ENCODE measurements around the gene SRSF2. TPM values are rescaled to one million over a fixed set of nuclear protein-coding genes. Genes with fewer than 3 reads are reported as not detected.
A peak's percentile ranks its signal among the peaks of the same experiment; 100 is the strongest.
"Not testable (repeated sequence)": the region's sequence is repeated elsewhere in the genome, so short reads cannot be mapped to it uniquely, and the experiment has no call there.

SRSF2 gene
- total RNA-seq, 2 donors from 2014 or later = 163 to 300 TPM

- peaks cover 7% of the 10 kb centered on the region for H3K4me1 ChIP-seq
Measured at GRCh38 chr17:76725580-76726230, 11.4 kb downstream of the SRSF2 start.

GRCh38 chr17:76723812-76724211 is 13.3 kb downstream of the SRSF2 start:
- H3K4me1 ChIP-seq = peaks cover 7% of the 10 kb centered on the region
- TF ChIP-seq CTCF (IDR thresholded peaks at IDR 0.05) = no peak
- H3K9me3 ChIP-seq = no peaks in the 10 kb centered on the region
- no peak for DNase-seq
- H3K36me3 ChIP-seq = peaks cover 40% of the 10 kb centered on the region
- no peaks in the 10 kb centered on the region for H3K27me3 ChIP-seq
- no peak overlapping the region for H3K4me3 ChIP-seq
- H3K27ac ChIP-seq = no peak overlapping the region
- no peak overlapping the region for H3K9ac ChIP-seq (ENCODE audit: low read depth in 2 of 2, low read length in 2 of 2)
- intact Hi-C loops (cut with DNase I) = no loop called here

More at GRCh38 chr17:76725580-76726230, 11.4 kb downstream of the SRSF2 start:
- no peaks in the 10 kb centered on the region for H3K27me3 ChIP-seq
- H3K9me3 ChIP-seq = no peaks in the 10 kb centered on the region
- H3K4me3 ChIP-seq = peak overlapping the region; percentile 98
- intact Hi-C loops (cut with DNase I) = no loop called here
- peak overlapping the region; percentile 89 to 94 for H3K9ac ChIP-seq (ENCODE audit: low read depth in 2 of 2, low read length in 2 of 2)
- DNase-seq = peak; percentile 86
- H3K36me3 ChIP-seq = peaks cover 23% of the 10 kb centered on the region
- H3K27ac ChIP-seq = peak overlapping the region; percentile 100
- no peak for TF ChIP-seq CTCF (IDR thresholded peaks at IDR 0.05)

DNA sequence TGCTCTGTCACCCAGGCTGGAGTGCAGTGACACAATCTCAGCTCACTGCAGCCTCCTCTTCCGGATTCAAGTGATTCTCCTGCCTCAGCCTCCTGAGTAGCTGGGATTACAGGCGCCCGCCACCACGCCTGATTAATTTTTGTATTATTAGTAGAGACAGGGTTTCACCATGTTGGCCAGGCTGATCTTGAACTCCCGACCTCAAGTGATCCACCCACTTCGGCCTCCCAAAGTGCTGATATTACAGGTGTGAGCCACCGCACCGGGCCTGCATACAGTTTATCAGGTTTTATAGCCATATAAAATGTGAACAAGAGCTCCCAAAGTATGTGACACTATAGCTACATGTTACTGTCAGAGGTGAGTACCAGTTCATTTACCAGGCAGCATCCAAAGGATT is 14.2 kb downstream of the SRSF2 start:
- H3K27ac ChIP-seq; DNase-seq; H3K4me1 ChIP-seq; H3K27me3 ChIP-seq; H3K4me3 ChIP-seq; H3K9ac ChIP-seq (ENCODE audit: low read depth in 2 of 2, low read length in 2 of 2); H3K9me3 ChIP-seq; intact Hi-C loops (cut with DNase I): not testable (repeated sequence)
- peaks cover 44% of the 10 kb centered on the region for H3K36me3 ChIP-seq

- Histone ChIP-seq H3K4me1 (peaks cover 7% of the 10 kb centered on the region), H3K36me3 (peaks cover 44% of the 10 kb centered on the region), H3K4me3 (no peak overlapping the region), H3K9me3 (no peaks in the 10 kb centered on the region), H3K9ac (ENCODE audit: low read depth in 2 of 2, low read length in 2 of 2) (no peak overlapping the region), H3K27me3 (no peaks in the 10 kb centered on the region), H3K27ac (no peak overlapping the region)
- intact Hi-C loops (cut with DNase I) = no loop called here
- TF ChIP-seq CTCF (IDR thresholded peaks at IDR 0.05) = no peak
- no peak for DNase-seq
Measured at GRCh38 chr17:76722279-76722678, 14.9 kb downstream of the SRSF2 start.

DNA sequence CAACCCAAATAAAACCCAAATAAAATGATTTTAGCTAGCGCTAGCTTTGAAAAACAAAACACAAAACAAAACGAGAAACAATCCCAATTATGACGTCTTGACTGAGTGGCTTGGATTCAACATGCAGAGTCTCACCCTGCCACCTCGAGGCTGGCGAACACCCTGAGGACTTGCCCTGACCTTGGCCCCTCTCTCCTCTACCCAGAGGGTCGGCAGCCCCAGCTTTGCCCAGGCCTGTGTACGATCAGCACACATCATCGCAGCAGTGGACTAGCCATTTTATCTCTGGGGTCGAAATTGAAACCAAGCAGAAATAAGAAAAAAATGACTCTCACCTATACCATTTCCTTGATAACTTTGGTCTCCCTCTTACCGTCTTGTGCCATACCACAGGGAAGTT is 15.7 kb downstream of the SRSF2 start:
- H3K4me3 ChIP-seq = no peak overlapping the region
- no peak overlapping the region for H3K9ac ChIP-seq (ENCODE audit: low read depth in 2 of 2, low read length in 2 of 2)
- H3K27ac ChIP-seq = no peak overlapping the region
- no peaks in the 10 kb centered on the region for H3K9me3 ChIP-seq
- intact Hi-C loops (cut with DNase I) = no loop called here
- DNase-seq = no peak
- TF ChIP-seq CTCF (IDR thresholded peaks at IDR 0.05) = no peak
- peaks cover 7% of the 10 kb centered on the region for H3K4me1 ChIP-seq
- peaks cover 49% of the 10 kb centered on the region for H3K36me3 ChIP-seq
- no peaks in the 10 kb centered on the region for H3K27me3 ChIP-seq

- intact Hi-C loops (cut with DNase I) = no loop called here
- Histone ChIP-seq H3K4me1 (peaks cover 7% of the 10 kb centered on the region), H3K9me3 (no peaks in the 10 kb centered on the region), H3K36me3 (peaks cover 54% of the 10 kb centered on the region), H3K9ac (ENCODE audit: low read depth in 2 of 2, low read length in 2 of 2) (no peak overlapping the region), H3K4me3 (no peak overlapping the region), H3K27me3 (no peaks in the 10 kb centered on the region), H3K27ac (no peak overlapping the region)
- no peak for DNase-seq
- TF ChIP-seq CTCF (IDR thresholded peaks at IDR 0.05) = no peak
Measured at GRCh38 chr17:76720941-76721340, 16.2 kb downstream of the SRSF2 start.
